Kasumi-1 (cell line): ENCODE data around the gene ACTR2.
"Not testable (repeated sequence)": the region's sequence is repeated elsewhere in the genome, so short reads cannot be mapped to it uniquely, and the experiment has no call there.

Experiments
- DNase-seq, 2 experiments: peaks; one replicate each; lab custom pipeline; 2025; lab: John Stamatoyannopoulos, UW

The ACTR2 gene

DNA sequence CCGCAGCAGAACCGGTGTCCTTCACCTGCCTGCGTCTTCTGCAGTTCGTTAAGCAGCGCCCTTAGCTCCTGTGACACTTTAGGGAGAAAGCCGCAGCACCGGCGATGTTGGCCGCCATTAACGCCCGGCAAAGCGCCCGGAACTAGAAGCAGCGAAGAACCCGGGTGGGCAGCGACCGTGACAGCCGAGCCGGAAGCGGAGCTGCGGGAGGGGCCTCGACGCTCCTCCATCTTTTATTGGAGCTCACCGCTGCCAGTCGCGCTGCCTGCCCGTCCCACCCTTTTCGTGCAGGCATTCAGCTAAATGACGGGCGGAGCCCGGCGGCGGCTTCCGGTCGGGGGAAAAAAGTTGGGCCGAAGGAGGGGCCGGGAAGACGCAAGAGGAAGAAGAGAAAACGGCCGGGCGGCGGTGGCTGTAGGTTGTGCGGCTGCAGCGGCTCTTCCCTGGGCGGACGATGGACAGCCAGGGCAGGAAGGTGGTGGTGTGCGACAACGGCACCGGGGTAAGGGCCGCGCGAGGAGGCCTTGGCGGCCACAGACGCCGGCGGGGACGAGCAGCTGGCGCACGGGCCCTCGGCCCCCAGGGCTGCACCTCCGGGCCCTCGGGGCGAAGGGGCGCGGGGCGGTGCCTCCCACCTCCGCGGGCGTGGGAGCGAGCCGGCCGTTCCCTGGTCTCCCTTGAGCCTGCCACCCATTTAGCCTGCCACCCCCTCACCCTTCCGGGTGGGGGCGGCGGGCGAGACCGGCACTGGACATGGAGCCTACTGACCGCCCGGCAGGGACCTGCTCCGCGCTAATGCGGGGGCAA lies at the start of gene ACTR2:
TSS of gene ACTR2 (plus strand) at position 376 of the 807 bp plus-strand sequence. CDS start at position 455, 79 bp downstream.
- peak; percentile 96 to 97 for DNase-seq

- DNase-seq, result no peak
Measured at GRCh38 chr2:65182570-65182969, 45.1 kb upstream of the ACTR2 start.

- not testable (repeated sequence) for DNase-seq
Measured at GRCh38 chr2:65183406-65183805, 44.2 kb upstream of the ACTR2 start.

GRCh38 chr2:65185012-65185411 lies 42.6 kb upstream of the ACTR2 start:
- DNase-seq, result peak in 1 of 2 experiments; percentile 5

GRCh38 chr2:65186093-65186868 lies 41.4 kb upstream of the ACTR2 start:
- DNase-seq, result no peak

- DNase-seq, result peak; percentile 81 to 84
Measured at GRCh38 chr2:65186872-65187851, 40.5 kb upstream of the ACTR2 start.

- no peak for DNase-seq
Measured at GRCh38 chr2:65193446-65193845, 34.2 kb upstream of the ACTR2 start.

DNA sequence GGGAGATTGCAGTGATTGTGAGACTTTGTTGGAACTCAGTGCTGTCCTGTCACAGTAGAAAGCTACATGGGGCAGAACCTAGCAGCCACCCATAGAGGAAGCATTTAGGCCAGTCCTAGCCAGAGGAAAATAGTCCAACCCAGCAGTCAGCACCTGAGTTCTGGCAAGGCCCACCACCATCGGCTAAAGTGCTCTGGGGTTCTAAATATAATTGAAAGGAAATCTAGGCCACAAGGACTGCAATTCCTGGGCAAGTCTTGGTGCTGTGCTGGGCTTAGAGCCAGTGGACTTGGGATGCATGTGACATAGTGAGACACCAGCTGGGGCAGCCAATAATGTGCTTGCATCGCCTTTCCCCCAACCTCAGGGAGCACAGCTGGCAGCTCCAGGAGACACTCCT lies 28.9 kb upstream of the ACTR2 start:
- DNase-seq, result no peak

DNA sequence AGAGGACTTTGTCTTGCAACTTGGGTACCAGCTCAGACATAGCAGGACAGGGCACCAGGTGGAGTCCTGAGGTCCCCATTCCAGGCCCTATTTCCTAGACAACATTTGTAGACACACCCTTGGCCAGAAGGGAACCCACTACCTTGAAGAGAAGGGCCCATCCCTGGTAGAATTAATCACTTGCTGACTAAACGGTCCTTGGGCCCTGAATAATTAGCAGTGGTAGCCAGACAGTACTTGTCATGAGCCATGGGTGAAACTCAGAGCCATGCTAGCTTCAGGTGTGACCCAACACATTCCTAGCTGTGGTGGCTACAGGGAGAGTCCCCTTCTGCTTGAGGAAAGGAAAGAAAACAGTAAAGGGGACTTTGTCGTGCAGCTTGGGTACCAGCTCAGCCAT lies 28.5 kb upstream of the ACTR2 start:
- no peak for DNase-seq

- DNase-seq, result no peak
Measured at GRCh38 chr2:65199891-65200290, 27.7 kb upstream of the ACTR2 start.

- no peak for DNase-seq
Measured at GRCh38 chr2:65204461-65205210, 23.0 kb upstream of the ACTR2 start.

DNA sequence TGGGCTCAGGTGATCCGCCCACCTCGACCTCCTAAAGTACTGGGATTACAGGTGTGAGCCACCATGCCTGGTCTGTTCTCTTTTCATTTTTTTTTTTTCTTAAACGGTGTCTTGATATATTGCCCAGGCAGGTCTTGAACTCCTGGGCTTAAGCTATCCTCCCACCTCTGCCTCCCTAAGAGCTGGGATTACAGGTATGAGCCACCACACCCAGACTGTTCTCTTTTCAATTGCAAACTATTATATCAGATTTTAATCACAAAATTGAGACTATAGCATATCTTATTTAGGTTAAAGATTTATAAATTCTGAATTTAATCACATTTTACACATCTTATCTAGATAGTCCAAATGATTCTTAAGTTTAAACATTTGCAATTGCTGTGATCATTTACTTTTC lies 15.5 kb upstream of the ACTR2 start:
- DNase-seq, result no peak

DNA sequence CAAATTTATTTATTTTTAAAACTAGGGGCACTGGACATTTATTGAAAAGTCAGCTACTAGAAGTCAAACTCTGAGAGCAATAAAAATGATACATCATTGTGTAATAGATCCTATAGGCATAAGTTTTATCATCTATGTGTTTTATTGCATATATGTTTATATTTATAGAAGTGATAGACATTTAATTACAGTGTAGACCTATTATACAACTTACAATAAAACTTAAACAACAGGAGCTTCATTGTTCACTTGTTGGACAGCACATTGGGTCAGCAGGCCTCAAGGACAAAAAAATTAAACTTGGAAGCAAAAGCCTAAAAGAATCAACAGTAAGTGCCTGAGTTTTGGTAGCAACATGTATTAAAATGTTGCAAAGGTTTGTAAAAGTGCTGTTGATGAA lies 15.0 kb upstream of the ACTR2 start:
- DNase-seq, result no peak

GRCh38 chr2:65213035-65213434 lies 14.6 kb upstream of the ACTR2 start:
- no peak for DNase-seq

- DNase-seq, result no peak
Measured at GRCh38 chr2:65214361-65214760, 13.3 kb upstream of the ACTR2 start.

GRCh38 chr2:65214843-65215242 lies 12.8 kb upstream of the ACTR2 start:
- DNase-seq, result no peak

- DNase-seq, result peak; percentile 10 to 13
Measured at GRCh38 chr2:65215946-65216345, 11.7 kb upstream of the ACTR2 start.

DNA sequence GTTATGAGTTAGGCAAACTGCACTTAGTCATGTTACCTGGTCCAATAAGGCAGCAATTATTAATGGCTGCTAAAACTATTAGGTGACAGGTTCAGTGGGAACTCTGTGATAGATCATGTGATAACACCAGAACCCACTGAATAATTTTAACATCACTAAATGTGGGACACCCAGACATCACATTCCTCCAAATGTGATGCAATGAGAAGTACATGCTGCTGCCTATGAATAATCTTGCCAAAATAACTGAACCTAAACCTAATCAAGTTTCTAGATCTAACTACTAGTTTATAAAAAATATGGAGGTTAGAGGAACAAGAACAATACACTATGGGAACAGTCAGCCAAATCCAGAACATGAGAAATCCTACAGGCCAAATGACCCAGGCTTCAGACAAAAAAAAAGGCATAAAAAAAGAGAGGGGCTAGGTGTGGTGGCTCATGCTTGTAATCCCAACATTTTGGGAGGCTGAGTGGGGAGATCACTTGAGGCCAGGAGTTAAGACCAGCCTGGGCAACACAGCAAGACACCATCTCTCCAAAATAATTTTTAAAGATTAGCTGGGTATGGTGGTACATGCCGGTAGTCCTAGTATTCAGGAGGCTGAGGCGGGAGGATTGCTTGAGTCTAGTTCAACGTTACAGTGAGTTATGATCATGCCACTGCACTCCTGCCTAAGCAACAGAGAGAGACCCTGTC lies 7.0 kb upstream of the ACTR2 start:
- no peak for DNase-seq

GRCh38 chr2:65221275-65221674 lies 6.4 kb upstream of the ACTR2 start:
- not testable (repeated sequence) for DNase-seq

DNA sequence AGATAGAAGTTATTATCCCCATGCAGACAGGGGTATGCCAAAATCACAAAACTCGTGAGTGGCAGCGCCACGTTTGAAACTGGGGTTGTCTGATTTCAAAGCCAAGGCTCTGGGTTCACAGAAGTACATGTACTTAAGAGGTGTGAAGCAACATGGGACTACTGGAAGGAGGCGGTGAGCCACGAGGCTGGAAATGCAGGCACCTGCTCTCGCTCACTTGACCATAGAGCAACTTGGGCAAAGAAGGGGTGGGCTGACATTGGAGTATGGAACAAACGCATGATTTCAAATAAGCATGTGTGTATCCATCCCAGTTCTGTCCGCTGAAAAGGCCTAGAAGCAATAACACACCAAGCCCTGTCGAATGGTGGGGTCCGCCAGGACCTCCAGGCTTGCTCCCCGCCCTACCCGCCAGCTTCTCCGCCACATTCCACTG lies 593 bp upstream of the ACTR2 start:
- DNase-seq, result peak in 1 of 2 experiments; percentile 35
